ENCODE results near the gene CERK. TPM values are rescaled to one million over a fixed set of nuclear protein-coding genes. Genes with fewer than 3 reads are reported as not detected.

The CERK gene
- total RNA-seq, 1 donor: 28.2 TPM

DNA sequence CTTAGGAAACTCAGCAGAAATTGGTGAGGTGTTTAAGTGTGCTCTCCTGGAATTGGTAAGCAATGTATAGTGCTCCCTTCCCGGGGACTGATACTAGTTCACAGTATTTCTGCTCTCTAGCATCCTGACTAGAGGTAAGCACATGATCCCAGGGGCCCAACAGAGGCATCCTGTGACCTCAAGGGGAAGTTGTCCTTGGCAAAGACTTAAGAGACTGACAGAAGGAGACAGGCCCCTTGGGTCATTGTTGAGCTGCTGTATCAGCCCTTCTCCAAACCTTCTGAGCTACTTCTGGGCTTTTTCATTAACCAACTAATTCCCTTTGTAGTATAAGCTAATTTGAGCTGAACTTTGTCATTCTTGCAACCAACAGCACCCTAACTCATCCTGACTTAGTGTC, 20.1 kb upstream of the CERK start:
- H3K36me3 ChIP-seq (ENCODE audit: insufficient read depth, low read length): no peaks in the 10 kb centered on the region
- H3K79me2 ChIP-seq (ENCODE audit: insufficient read depth, low read length): peaks cover 19% of the 10 kb centered on the region
- peaks cover 32% of the 10 kb centered on the region for H3K4me1 ChIP-seq (ENCODE audit: insufficient read depth, low read length)
- no peaks in the 10 kb centered on the region for H4K20me1 ChIP-seq (ENCODE audit: insufficient read depth, low read length)
- H3K27me3 ChIP-seq (ENCODE audit: insufficient read depth, low read length): no peaks in the 10 kb centered on the region
- H3K27ac ChIP-seq (ENCODE audit: low read depth, low read length): no peak overlapping the region
- no peak overlapping the region for H3K4me3 ChIP-seq (ENCODE audit: insufficient read depth, low read length)
- H2AFZ ChIP-seq (ENCODE audit: low read length): no peak overlapping the region
- no peak overlapping the region for H3K4me2 ChIP-seq (ENCODE audit: insufficient read depth, low read length)
- H3K9me3 ChIP-seq (ENCODE audit: low read depth, low read length): no peaks in the 10 kb centered on the region
- no peak for DNase-seq (ENCODE audit: insufficient read length, low spot score, missing footprints)
- TF ChIP-seq, protein P1, sequence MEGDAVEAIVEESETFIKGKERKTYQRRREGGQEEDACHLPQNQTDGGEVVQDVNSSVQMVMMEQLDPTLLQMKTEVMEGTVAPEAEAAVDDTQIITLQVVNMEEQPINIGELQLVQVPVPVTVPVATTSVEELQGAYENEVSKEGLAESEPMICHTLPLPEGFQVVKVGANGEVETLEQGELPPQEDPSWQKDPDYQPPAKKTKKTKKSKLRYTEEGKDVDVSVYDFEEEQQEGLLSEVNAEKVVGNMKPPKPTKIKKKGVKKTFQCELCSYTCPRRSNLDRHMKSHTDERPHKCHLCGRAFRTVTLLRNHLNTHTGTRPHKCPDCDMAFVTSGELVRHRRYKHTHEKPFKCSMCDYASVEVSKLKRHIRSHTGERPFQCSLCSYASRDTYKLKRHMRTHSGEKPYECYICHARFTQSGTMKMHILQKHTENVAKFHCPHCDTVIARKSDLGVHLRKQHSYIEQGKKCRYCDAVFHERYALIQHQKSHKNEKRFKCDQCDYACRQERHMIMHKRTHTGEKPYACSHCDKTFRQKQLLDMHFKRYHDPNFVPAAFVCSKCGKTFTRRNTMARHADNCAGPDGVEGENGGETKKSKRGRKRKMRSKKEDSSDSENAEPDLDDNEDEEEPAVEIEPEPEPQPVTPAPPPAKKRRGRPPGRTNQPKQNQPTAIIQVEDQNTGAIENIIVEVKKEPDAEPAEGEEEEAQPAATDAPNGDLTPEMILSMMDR (IDR thresholded peaks at IDR 0.05; ENCODE audit: extremely low read depth, low read depth, low read length): no peak

DNA sequence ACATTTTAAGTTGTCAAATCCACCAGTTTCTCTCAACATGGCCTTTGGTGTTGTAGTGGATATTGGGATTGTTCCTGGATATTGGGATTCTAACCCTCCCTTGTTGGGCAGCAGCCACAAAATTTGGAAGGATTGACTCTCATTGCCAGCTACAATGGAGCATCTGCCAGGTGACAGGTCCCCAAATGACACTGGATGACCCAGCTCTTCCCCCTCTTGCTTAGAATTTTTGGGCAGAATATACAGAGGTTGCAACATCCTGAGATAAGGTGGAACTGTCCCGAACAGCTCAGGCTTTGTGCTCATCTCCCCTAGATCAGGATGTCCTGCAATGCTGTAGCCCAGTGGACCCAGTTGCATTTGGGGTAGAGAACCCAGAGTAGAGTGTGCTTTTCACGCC, 19.1 kb upstream of the CERK start:
- no peaks in the 10 kb centered on the region for H4K20me1 ChIP-seq (ENCODE audit: insufficient read depth, low read length)
- H2AFZ ChIP-seq (ENCODE audit: low read length): no peak overlapping the region
- no peaks in the 10 kb centered on the region for H3K36me3 ChIP-seq (ENCODE audit: insufficient read depth, low read length)
- peaks cover 9% of the 10 kb centered on the region for H3K79me2 ChIP-seq (ENCODE audit: insufficient read depth, low read length)
- no peaks in the 10 kb centered on the region for H3K27me3 ChIP-seq (ENCODE audit: insufficient read depth, low read length)
- peaks cover 31% of the 10 kb centered on the region for H3K4me1 ChIP-seq (ENCODE audit: insufficient read depth, low read length)
- H3K9me3 ChIP-seq (ENCODE audit: low read depth, low read length): no peaks in the 10 kb centered on the region
- H3K27ac ChIP-seq (ENCODE audit: low read depth, low read length): no peak overlapping the region
- no peak for DNase-seq (ENCODE audit: insufficient read length, low spot score, missing footprints)
- no peak overlapping the region for H3K4me3 ChIP-seq (ENCODE audit: insufficient read depth, low read length)
- H3K4me2 ChIP-seq (ENCODE audit: insufficient read depth, low read length): no peak overlapping the region
- TF ChIP-seq, protein P1 (IDR thresholded peaks at IDR 0.05; ENCODE audit: extremely low read depth, low read depth, low read length): no peak

DNA sequence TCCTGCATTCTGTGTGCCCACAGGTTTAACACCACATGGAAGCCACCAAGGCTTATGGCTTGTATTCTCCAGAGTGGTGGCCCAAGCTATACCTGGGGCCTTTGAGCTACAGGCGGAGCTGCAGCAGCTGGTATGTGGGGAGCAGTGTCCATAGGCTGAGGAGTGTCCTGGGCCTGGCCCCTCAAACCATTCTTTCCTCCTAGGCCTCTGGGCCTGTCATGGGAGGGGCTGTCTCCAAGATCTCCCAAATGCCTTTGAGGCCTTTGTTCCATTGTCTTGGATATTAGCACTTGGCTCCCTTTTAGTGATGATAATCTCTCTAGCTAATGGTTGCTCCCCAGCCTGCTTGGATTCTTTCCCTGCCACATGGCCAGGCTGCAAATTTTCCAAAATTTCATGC, 18.0 kb upstream of the CERK start:
- H3K27ac ChIP-seq (ENCODE audit: low read depth, low read length): no peak overlapping the region
- H3K4me1 ChIP-seq (ENCODE audit: insufficient read depth, low read length): peaks cover 25% of the 10 kb centered on the region
- no peaks in the 10 kb centered on the region for H4K20me1 ChIP-seq (ENCODE audit: insufficient read depth, low read length)
- TF ChIP-seq, protein P1 (IDR thresholded peaks at IDR 0.05; ENCODE audit: extremely low read depth, low read depth, low read length): no peak
- no peaks in the 10 kb centered on the region for H3K9me3 ChIP-seq (ENCODE audit: low read depth, low read length)
- DNase-seq (ENCODE audit: insufficient read length, low spot score, missing footprints): peak; percentile 17
- H3K27me3 ChIP-seq (ENCODE audit: insufficient read depth, low read length): no peaks in the 10 kb centered on the region
- no peak overlapping the region for H3K4me2 ChIP-seq (ENCODE audit: insufficient read depth, low read length)
- H3K79me2 ChIP-seq (ENCODE audit: insufficient read depth, low read length): no peaks in the 10 kb centered on the region
- no peak overlapping the region for H2AFZ ChIP-seq (ENCODE audit: low read length)
- H3K36me3 ChIP-seq (ENCODE audit: insufficient read depth, low read length): no peaks in the 10 kb centered on the region
- H3K4me3 ChIP-seq (ENCODE audit: insufficient read depth, low read length): no peak overlapping the region

- Histone ChIP-seq H3K4me2 (ENCODE audit: insufficient read depth, low read length) (no peak overlapping the region), H3K27ac (ENCODE audit: low read depth, low read length) (no peak overlapping the region), H3K79me2 (ENCODE audit: insufficient read depth, low read length) (no peaks in the 10 kb centered on the region), H4K20me1 (ENCODE audit: insufficient read depth, low read length) (no peaks in the 10 kb centered on the region), H3K9me3 (ENCODE audit: low read depth, low read length) (no peaks in the 10 kb centered on the region), H2AFZ (ENCODE audit: low read length) (no peak overlapping the region), H3K36me3 (ENCODE audit: insufficient read depth, low read length) (no peaks in the 10 kb centered on the region), H3K4me1 (ENCODE audit: insufficient read depth, low read length) (peaks cover 31% of the 10 kb centered on the region), H3K4me3 (ENCODE audit: insufficient read depth, low read length) (no peak overlapping the region), H3K27me3 (ENCODE audit: insufficient read depth, low read length) (no peaks in the 10 kb centered on the region)
- no peak for DNase-seq (ENCODE audit: insufficient read length, low spot score, missing footprints)
- TF ChIP-seq, protein P1 (IDR thresholded peaks at IDR 0.05; ENCODE audit: extremely low read depth, low read depth, low read length): no peak
Measured at GRCh38 chr22:46755525-46755924, 17.5 kb upstream of the CERK start.
